HG03342 (cell line): ENCODE data around the gene DYNC2I2.

Experiments used
- ATAC-seq: cut with Tn5 transposase; IDR thresholded peaks from one replicate; pipeline ENCODE4 v1.9.1; 2021; ENCODE audit warnings: mild to moderate bottlenecking, moderate library complexity; ENCODE audit not compliant: unreplicated experiment

The DYNC2I2 gene

GRCh38 chr9:128636556-128637530 is 19.8 kb downstream of the DYNC2I2 start:
- no peak for ATAC-seq

- ATAC-seq: no peak
Measured at GRCh38 chr9:128636024-128636390, 20.6 kb downstream of the DYNC2I2 start.

- no peak for ATAC-seq
Measured at GRCh38 chr9:128635266-128636023, 21.2 kb downstream of the DYNC2I2 start.

GRCh38 chr9:128634651-128635262 is 21.9 kb downstream of the DYNC2I2 start:
- ATAC-seq: no peak

GRCh38 chr9:128634111-128634510 is 22.5 kb downstream of the DYNC2I2 start:
- no peak for ATAC-seq

GRCh38 chr9:128633601-128634000 is 23.0 kb downstream of the DYNC2I2 start:
- ATAC-seq: no peak

- ATAC-seq: no peak
Measured at GRCh38 chr9:128633057-128633456, 23.6 kb downstream of the DYNC2I2 start.

GRCh38 chr9:128632486-128632885 is 24.2 kb downstream of the DYNC2I2 start:
- no peak for ATAC-seq

GRCh38 chr9:128632066-128632465 is 24.6 kb downstream of the DYNC2I2 start:
- no peak for ATAC-seq

GRCh38 chr9:128631636-128632035 is 25.0 kb downstream of the DYNC2I2 start:
- ATAC-seq: no peak

- no peak for ATAC-seq
Measured at GRCh38 chr9:128629852-128630545, 26.6 kb downstream of the DYNC2I2 start.

- no peak for ATAC-seq
Measured at GRCh38 chr9:128629136-128629535, 27.5 kb downstream of the DYNC2I2 start.

- no peak for ATAC-seq
Measured at GRCh38 chr9:128628471-128629048, 28.1 kb downstream of the DYNC2I2 start.

GRCh38 chr9:128627906-128628305 is 28.7 kb downstream of the DYNC2I2 start:
- ATAC-seq: no peak

GRCh38 chr9:128627127-128627715 is 29.4 kb downstream of the DYNC2I2 start:
- no peak for ATAC-seq

- no peak for ATAC-seq
Measured at GRCh38 chr9:128626181-128626580, 30.5 kb downstream of the DYNC2I2 start.

- no peak for ATAC-seq
Measured at GRCh38 chr9:128625391-128626146, 31.1 kb downstream of the DYNC2I2 start.

GRCh38 chr9:128624566-128624965 is 32.1 kb downstream of the DYNC2I2 start:
- no peak for ATAC-seq

- ATAC-seq: no peak
Measured at GRCh38 chr9:128621730-128622455, 34.8 kb downstream of the DYNC2I2 start.
